Ishikawa (cell line): Measurements from ENCODE around the gene TBC1D5.

ENCODE experiments used
- CEBPB ChIP-seq: IDR thresholded peaks from 2 replicates; pipeline ENCODE4 v1.6.1; 2012
- CREB1 ChIP-seq: IDR thresholded peaks from 2 replicates; pipeline ENCODE4 v1.6.1; 2012; ENCODE audit warnings: low read depth
- EGR1 ChIP-seq: IDR thresholded peaks from 2 replicates; pipeline ENCODE4 v1.6.1; 2012
- EP300 ChIP-seq: IDR thresholded peaks from 2 replicates; pipeline ENCODE4 v1.6.1; 2012; ENCODE audit warnings: borderline replicate concordance
- FOXM1 ChIP-seq: IDR thresholded peaks from 2 replicates; pipeline ENCODE4 v1.6.1; 2012; ENCODE audit warnings: low read depth, borderline replicate concordance
- MAX ChIP-seq: IDR thresholded peaks from 2 replicates; pipeline ENCODE4 v1.6.1; 2012
- NFIC ChIP-seq: IDR thresholded peaks from 2 replicates; pipeline ENCODE4 v1.6.1; 2012
- RAD21 ChIP-seq: IDR thresholded peaks from 2 replicates; pipeline ENCODE4 v1.6.1; 2012; ENCODE audit warnings: low read depth
- REST ChIP-seq: IDR thresholded peaks from 2 replicates; pipeline ENCODE4 v1.6.1; 2012; ENCODE audit warnings: low read depth, mild to moderate bottlenecking
- TAF1 ChIP-seq: IDR thresholded peaks from 2 replicates; pipeline ENCODE4 v1.6.1; 2012; ENCODE audit warnings: low read depth, mild to moderate bottlenecking
- TCF12 ChIP-seq: IDR thresholded peaks from 2 replicates; pipeline ENCODE4 v1.6.1; 2012; ENCODE audit warnings: low read depth
- TEAD4 ChIP-seq: IDR thresholded peaks from 2 replicates; pipeline ENCODE4 v1.6.1; 2012
- USF1 ChIP-seq: IDR thresholded peaks from 2 replicates; pipeline ENCODE4 v1.6.1; 2012
- YY1 ChIP-seq: IDR thresholded peaks from 2 replicates; pipeline ENCODE4 v1.6.1; 2012; ENCODE audit warnings: low read depth
- ZBTB7A ChIP-seq: IDR thresholded peaks from 2 replicates; pipeline ENCODE4 v1.6.1; 2012; ENCODE audit warnings: low read depth

Gene TBC1D5

GRCh38 chr3:17176757-17177156 lies 565.7 kb downstream of the TBC1D5 start:
- no peak for TF ChIP-seq FOXM1
- TF ChIP-seq CREB1 = no peak
- no peak for TF ChIP-seq TAF1
- TF ChIP-seq TCF12 = no peak
- TF ChIP-seq MAX = no peak
- TF ChIP-seq TEAD4 = no peak
- TF ChIP-seq ZBTB7A = no peak
- TF ChIP-seq EP300 = no peak
- no peak for TF ChIP-seq YY1
- TF ChIP-seq NFIC = no peak
- no peak for TF ChIP-seq RAD21
- TF ChIP-seq EGR1 = no peak
- TF ChIP-seq USF1 = no peak
- TF ChIP-seq CEBPB = no peak
- TF ChIP-seq REST = no peak

- TF ChIP-seq TEAD4 (no peak), REST (no peak), FOXM1 (no peak), EGR1 (no peak)
These were observed 567.1 kb downstream of the TBC1D5 start for GRCh38 chr3:17175187-17175807.

GRCh38 chr3:17166369-17166768 lies 576.1 kb downstream of the TBC1D5 start:
- TF ChIP-seq RAD21 = no peak
- TF ChIP-seq CREB1 = no peak
- TF ChIP-seq NFIC = no peak
- TF ChIP-seq ZBTB7A = no peak
- no peak for TF ChIP-seq YY1
- TF ChIP-seq EP300 = no peak
- no peak for TF ChIP-seq USF1

- TF ChIP-seq ZBTB7A (no peak), NFIC (no peak), EP300 (no peak), TEAD4 (no peak), CREB1 (no peak), FOXM1 (no peak), TCF12 (no peak), EGR1 (no peak), TAF1 (no peak), USF1 (no peak), RAD21 (no peak), YY1 (no peak), REST (no peak), MAX (no peak), CEBPB (no peak)
These were observed 580.3 kb downstream of the TBC1D5 start for GRCh38 chr3:17162116-17162515.
